ENCODE results near the gene SMIM12. TPM values are rescaled to one million over a fixed set of nuclear protein-coding genes. Genes with fewer than 3 reads are reported as not detected.

Gene SMIM12
- total RNA-seq, 2 donors from 2014 or later, result 52.3 to 57.5 TPM

- intact Hi-C loops (cut with DNase I), result no loop called here
- DNase-seq (ENCODE audit: low spot score), result no peak
Measured at GRCh38 chr1:34879230-34879629, 19.7 kb upstream of the SMIM12 start.

GRCh38 chr1:34876406-34876805 is 16.9 kb upstream of the SMIM12 start:
- intact Hi-C loops (cut with DNase I), result no loop called here
- DNase-seq (ENCODE audit: low spot score), result no peak

- no peak for DNase-seq (ENCODE audit: low spot score)
- intact Hi-C loops (cut with DNase I), result no loop called here
Measured at GRCh38 chr1:34874296-34874952, 14.9 kb upstream of the SMIM12 start.

- intact Hi-C loops (cut with DNase I), result no loop called here
- DNase-seq (ENCODE audit: low spot score), result no peak
Measured at GRCh38 chr1:34872133-34872503, 12.6 kb upstream of the SMIM12 start.

GRCh38 chr1:34871443-34872132 is 12.0 kb upstream of the SMIM12 start:
- intact Hi-C loops (cut with DNase I), result loop anchor here in 1 of 2 donors (1.0 kb wide), 1 partner anchor 49 kb away; no protein-coding TSS in a partner anchor
- DNase-seq (ENCODE audit: low spot score), result no peak

- no peak for DNase-seq (ENCODE audit: low spot score)
- intact Hi-C loops (cut with DNase I), result no loop called here
Measured at GRCh38 chr1:34870395-34870794, 10.8 kb upstream of the SMIM12 start.

- no peak for DNase-seq (ENCODE audit: low spot score)
- intact Hi-C loops (cut with DNase I), result loop anchor here in 1 of 2 donors (5.0 kb wide), 1 partner anchor 82 kb away; no protein-coding TSS in a partner anchor
Measured at GRCh38 chr1:34869760-34870159, 10.2 kb upstream of the SMIM12 start.

- DNase-seq (ENCODE audit: low spot score), result no peak
- intact Hi-C loops (cut with DNase I), result loop anchor here in 1 of 2 donors (5.0 kb wide), 1 partner anchor 81 kb away; no protein-coding TSS in a partner anchor
Measured at GRCh38 chr1:34868230-34869049, 8.9 kb upstream of the SMIM12 start.

- DNase-seq (ENCODE audit: low spot score), result no peak
- intact Hi-C loops (cut with DNase I), result loop anchor here in 1 of 2 donors (5.0 kb wide), 1 partner anchor 80 kb away; no protein-coding TSS in a partner anchor
Measured at GRCh38 chr1:34867415-34867814, 7.9 kb upstream of the SMIM12 start.

GRCh38 chr1:34866762-34867109 is 7.2 kb upstream of the SMIM12 start:
- no peak for DNase-seq (ENCODE audit: low spot score)
- intact Hi-C loops (cut with DNase I), result loop anchor here in 1 of 2 donors (5.0 kb wide), 1 partner anchor 79 kb away; no protein-coding TSS in a partner anchor

- intact Hi-C loops (cut with DNase I), result loop anchor here in 1 of 2 donors (5.0 kb wide), 1 partner anchor 79 kb away; no protein-coding TSS in a partner anchor
- DNase-seq (ENCODE audit: low spot score), result peak; percentile 97
Measured at GRCh38 chr1:34865981-34866761, 6.6 kb upstream of the SMIM12 start.

- intact Hi-C loops (cut with DNase I), result loop anchor here in 1 of 2 donors (5.0 kb wide), 1 partner anchor 78 kb away; no protein-coding TSS in a partner anchor
- no peak for DNase-seq (ENCODE audit: low spot score)
Measured at GRCh38 chr1:34865573-34865972, 6.0 kb upstream of the SMIM12 start.

- intact Hi-C loops (cut with DNase I), result loop anchor here in 1 of 2 donors (5.0 kb wide), 1 partner anchor 77 kb away; no protein-coding TSS in a partner anchor
Measured at GRCh38 chr1:34864759-34865158, 5.2 kb upstream of the SMIM12 start.

GRCh38 chr1:34863501-34863900 is 4.0 kb upstream of the SMIM12 start:
- DNase-seq (ENCODE audit: low spot score), result no peak
- intact Hi-C loops (cut with DNase I), result no loop called here

More at GRCh38 chr1:34864759-34865158, 5.2 kb upstream of the SMIM12 start:
- no peak for DNase-seq (ENCODE audit: low spot score)

- DNase-seq (ENCODE audit: low spot score), result peak; percentile 89
- intact Hi-C loops (cut with DNase I), result loop anchor here in 1 of 2 donors (10.0 kb wide), 1 partner anchor 116 kb away; no protein-coding TSS in a partner anchor
Measured at GRCh38 chr1:34858901-34859445, 576 bp downstream of the SMIM12 start.

GRCh38 chr1:34856697-34857096 is 2.9 kb downstream of the SMIM12 start:
- intact Hi-C loops (cut with DNase I), result loop anchor here in 1 of 2 donors (10.0 kb wide), 1 partner anchor 118 kb away; no protein-coding TSS in a partner anchor
- DNase-seq (ENCODE audit: low spot score), result no peak

- DNase-seq (ENCODE audit: low spot score), result peak; percentile 97
- intact Hi-C loops (cut with DNase I), result loop anchor here (5.0 to 10.0 kb wide), 2 partner anchors 65 to 122 kb away; no protein-coding TSS in a partner anchor
Measured at GRCh38 chr1:34852677-34853217, 6.8 kb downstream of the SMIM12 start.

All from posterior vena cava (tissue), 2 donors.